HCT116 (cell line): Measurements from ENCODE around the gene FLVCR2. TPM values are rescaled to one million over a fixed set of nuclear protein-coding genes. Genes with fewer than 3 reads are reported as not detected.

ENCODE experiments used
- ATAC-seq: fragments of 200-7000 bp; cut with Tn5 transposase; 2 replicates; pipeline ENCODE4 v1.9.1; 2020; ENCODE audit warnings: mild to moderate bottlenecking, moderate library complexity
- BruUV-seq: library from RNA; stranded (reverse); fragments of 400-500 nt; replicated peaks from 2 replicates; lab custom pipeline; 2021; lab: Mats Ljungman, UMichigan
- CTCF ChIA-PET: fragments of 300-600 bp; sonication (Branson Sonifier 250); formaldehyde crosslinking; loops from one replicate; lab custom pipeline; 2021; ENCODE audit warnings: antibody characterized with exemption; lab: Charles Lee
- POLR2A ChIA-PET: fragments of 300-600, 350-600 bp; sonication (Branson Sonifier 250); formaldehyde crosslinking; loops from one replicate; lab custom pipeline; 2021; ENCODE audit warnings: antibody characterized with exemption; lab: Charles Lee
- RAD21 ChIA-PET, 2 experiments: fragments of 300-600 bp; sonication (Branson Sonifier 250); formaldehyde crosslinking; loops; one replicate each; lab custom pipeline; 2023; ENCODE audit warnings: low total read pairs in 2 of 2; ENCODE audit not compliant: uncharacterized antibody in 2 of 2, unreplicated experiment in 2 of 2, low non-redundant PET in 1 of 2; lab: Charles Lee
- DNase-seq: peaks from one replicate; pipeline ENCODE4 v3.0.0-alpha.2; 2010; ENCODE audit warnings: low read depth, low spot score
- H2AFZ ChIP-seq: fragments of 200-600 bp; shearing (Covaris generic), sonication (generic); 2 replicates; pipeline ENCODE4 v1.6.1; 2017; ENCODE audit warnings: low read depth, mixed run types, mixed read lengths, antibody characterized with exemption, low read length; ENCODE audit not compliant: poor library complexity, severe bottlenecking
- H3K27ac ChIP-seq: 2 replicates; pipeline ENCODE4 v1.5.1; 2012; ENCODE audit warnings: low read depth, low read length
- H3K27me3 ChIP-seq: fragments of 200-600 bp; sonication (generic); 2 replicates; pipeline ENCODE4 v1.6.1; 2016; ENCODE audit warnings: mixed run types, low read length, mixed read lengths; ENCODE audit not compliant: insufficient read depth
- H3K36me3 ChIP-seq, 2 experiments: fragments of 200-500 bp in 1 of 2; fragments of 200-600 bp in 1 of 2; sonication (Bioruptor generic) in 1 of 2; sonication (generic) in 1 of 2; 2 replicates each; pipeline versions ENCODE4 v1.5.1 to v1.6.1; 2014 to 2016; ENCODE audit warnings: low read length in 2 of 2, inconsistent platforms in 1 of 2, mixed read lengths in 1 of 2, mixed run types in 1 of 2; ENCODE audit not compliant: insufficient read depth in 2 of 2, control insufficient read depth in 1 of 2
- H3K4me1 ChIP-seq, 2 experiments: fragments of 200-600 bp in 1 of 2; sonication (generic) in 1 of 2; 2 replicates each; pipeline versions ENCODE4 v1.5.1 to v1.6.1; 2012 to 2017; ENCODE audit warnings: low read length in 2 of 2, inconsistent platforms in 1 of 2, mild to moderate bottlenecking in 1 of 2, mixed read lengths in 1 of 2, mixed run types in 1 of 2, moderate library complexity in 1 of 2; ENCODE audit not compliant: insufficient read depth in 2 of 2, control insufficient read depth in 1 of 2
- H3K4me2 ChIP-seq: fragments of 200-600 bp; sonication (generic); 2 replicates; pipeline ENCODE4 v1.6.1; 2017; ENCODE audit warnings: mixed run types, low read length, mixed read lengths
- H3K4me3 ChIP-seq, 2 experiments: fragments of 200-600 bp in 1 of 2; sonication (generic) in 1 of 2; replicated peaks in 1 of 2; 2 replicates each; pipeline ENCODE4 v1.5.1; 2011 to 2016; ENCODE audit warnings: low read length in 2 of 2, control low read depth in 1 of 2, low read depth in 1 of 2, mild to moderate bottlenecking in 1 of 2, mixed read lengths in 1 of 2, mixed run types in 1 of 2
- H3K79me2 ChIP-seq: fragments of 200-600 bp; sonication (generic); 2 replicates; pipeline ENCODE4 v1.6.1; 2017; ENCODE audit warnings: mild to moderate bottlenecking, mixed run types, low read length, moderate library complexity, mixed read lengths; ENCODE audit not compliant: insufficient read depth
- H3K9ac ChIP-seq: fragments of 200-600 bp; sonication (generic); 2 replicates; pipeline ENCODE4 v1.6.1; 2016; ENCODE audit warnings: low read length, mixed read lengths
- H3K9me2 ChIP-seq: fragments of 200-600 bp; sonication (generic), shearing (Covaris generic); 2 replicates; pipeline ENCODE4 v1.6.1; 2017; ENCODE audit warnings: mixed run types, mild to moderate bottlenecking, moderate library complexity; ENCODE audit not compliant: insufficient read depth
- H3K9me3 ChIP-seq, 2 experiments: fragments of 200-500 bp in 1 of 2; fragments of 200-600 bp in 1 of 2; sonication (Bioruptor generic) in 1 of 2; sonication (generic) in 1 of 2; 2 replicates each; pipeline ENCODE4 v1.6.1; 2014 to 2017; ENCODE audit warnings: low read length in 2 of 2, mixed read lengths in 2 of 2, inconsistent platforms in 1 of 2, low read depth in 1 of 2, mild to moderate bottlenecking in 1 of 2, mixed run types in 1 of 2, moderate library complexity in 1 of 2; ENCODE audit not compliant: control insufficient read depth in 1 of 2, insufficient read depth in 1 of 2
- H4K20me1 ChIP-seq: fragments of 200-600 bp; sonication (generic), shearing (Covaris generic); 2 replicates; pipeline ENCODE4 v1.6.1; 2017; ENCODE audit warnings: mixed run types, mild to moderate bottlenecking, moderate library complexity; ENCODE audit not compliant: insufficient read depth
- CBX3 ChIP-seq: IDR thresholded peaks from 2 replicates; pipeline ENCODE4 v1.6.1; 2012; ENCODE audit warnings: low read depth
- CEBPB ChIP-seq: IDR thresholded peaks from 2 replicates; pipeline ENCODE4 v1.6.1; 2012; ENCODE audit warnings: low read depth
- ELF1 ChIP-seq: IDR thresholded peaks from 2 replicates; pipeline ENCODE4 v1.6.1; 2012; ENCODE audit warnings: low read depth, borderline replicate concordance
- EZH2 ChIP-seq: fragments of 200-600 bp; sonication (generic); IDR thresholded peaks from 2 replicates; pipeline ENCODE4 v1.6.1; 2017; ENCODE audit warnings: antibody characterized with exemption, mixed run types
- FOSL1 ChIP-seq: IDR thresholded peaks from 2 replicates; pipeline ENCODE4 v1.6.1; 2012; ENCODE audit warnings: low read depth
- JUND ChIP-seq: IDR thresholded peaks from 2 replicates; pipeline ENCODE4 v1.6.1; 2012
- MAX ChIP-seq: IDR thresholded peaks from 2 replicates; pipeline ENCODE4 v1.6.1; 2012
- POLR2A ChIP-seq: IDR thresholded peaks from 2 replicates; pipeline ENCODE4 v1.7.0; 2011; ENCODE audit warnings: borderline replicate concordance; ENCODE audit not compliant: insufficient read depth, insufficient read length; ENCODE audit errors: extremely low read depth
- POLR2AphosphoS5 ChIP-seq: IDR thresholded peaks from 2 replicates; pipeline ENCODE4 v1.6.1; 2011; ENCODE audit warnings: mild to moderate bottlenecking, low read depth, low read length, moderate library complexity
- SIN3A ChIP-seq: IDR thresholded peaks from 2 replicates; pipeline ENCODE4 v1.6.1; 2012; ENCODE audit warnings: low read depth
- SP1 ChIP-seq: IDR thresholded peaks from 2 replicates; pipeline ENCODE4 v1.6.1; 2012; ENCODE audit warnings: low read depth
- YY1 ChIP-seq: IDR thresholded peaks from 2 replicates; pipeline ENCODE4 v1.6.1; 2011; ENCODE audit warnings: low read length, low read depth, moderate library complexity, mild to moderate bottlenecking; ENCODE audit not compliant: insufficient replicate concordance; ENCODE audit errors: extremely low read depth
- ZFX ChIP-seq: fragments of 450-650 bp; IDR thresholded peaks from 2 replicates; pipeline ENCODE4 v1.6.1; 2017
- ZNF274 ChIP-seq: fragments of 200-500 bp; sonication (Bioruptor generic); IDR thresholded peaks from 2 replicates; pipeline ENCODE4 v1.6.1; 2014; ENCODE audit warnings: mild to moderate bottlenecking, low read depth, low read length, inconsistent platforms
- intact Hi-C: fragments of 100-400 bp; cut with micrococcal nuclease; formaldehyde crosslinking; loops from 2 replicates; pipeline ENCODE4 v1.10.0; 2022
- total RNA-seq: library from RNA; stranded (reverse); gene quantifications from one replicate; pipeline ENCODE4 v1.2.1, GENCODE V29; 2021; ENCODE audit not compliant: unreplicated experiment
- TF ChIP-seq, protein P1 (sequence below): IDR thresholded peaks from 2 replicates; pipeline ENCODE4 v1.6.1; 2011; ENCODE audit warnings: mild to moderate bottlenecking, low read length, moderate library complexity; ENCODE audit not compliant: insufficient replicate concordance; ENCODE audit errors: extremely low read depth
- TF ChIP-seq, protein P2 (sequence below): IDR thresholded peaks from 2 replicates; pipeline ENCODE4 v1.6.1; 2012; ENCODE audit warnings: low read depth

FLVCR2 gene
- total RNA-seq, 1 experiment from 2014 or later, result 0.84 TPM

DNA sequence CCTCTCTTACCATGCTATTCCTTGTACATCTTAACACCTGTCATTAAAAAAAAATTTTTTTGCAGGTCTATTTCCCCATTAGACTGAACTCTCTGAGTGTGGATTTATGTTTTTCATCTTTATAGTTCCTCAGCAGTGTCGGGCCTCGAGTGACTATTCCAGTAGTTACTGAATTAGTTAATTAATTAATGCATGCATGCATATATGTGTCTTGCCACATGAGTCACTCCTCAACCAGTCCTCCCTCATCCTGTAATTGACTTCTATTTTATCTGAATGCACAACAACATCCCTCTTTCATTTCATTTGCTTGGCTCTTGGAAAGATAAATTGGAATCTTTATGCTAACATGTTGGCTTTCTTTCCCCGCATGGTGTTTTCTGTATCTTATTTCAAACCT, 46.6 kb downstream of the FLVCR2 start:
- intact Hi-C loops, result no loop called here
- RAD21 ChIA-PET, result no interaction called here
- no TSS peak for BruUV-seq

More for the DNA sequence above, 46.6 kb downstream of the FLVCR2 start:
- Histone ChIP-seq H3K4me1 (no peaks in the 10 kb centered on the region), H3K4me3 (no peak overlapping the region), H3K9me2 (no peaks in the 10 kb centered on the region), H3K4me2 (no peak overlapping the region), H4K20me1 (no peaks in the 10 kb centered on the region)
- DNase-seq (no peak), ATAC-seq (no peak)
- TF ChIP-seq, protein P1, sequence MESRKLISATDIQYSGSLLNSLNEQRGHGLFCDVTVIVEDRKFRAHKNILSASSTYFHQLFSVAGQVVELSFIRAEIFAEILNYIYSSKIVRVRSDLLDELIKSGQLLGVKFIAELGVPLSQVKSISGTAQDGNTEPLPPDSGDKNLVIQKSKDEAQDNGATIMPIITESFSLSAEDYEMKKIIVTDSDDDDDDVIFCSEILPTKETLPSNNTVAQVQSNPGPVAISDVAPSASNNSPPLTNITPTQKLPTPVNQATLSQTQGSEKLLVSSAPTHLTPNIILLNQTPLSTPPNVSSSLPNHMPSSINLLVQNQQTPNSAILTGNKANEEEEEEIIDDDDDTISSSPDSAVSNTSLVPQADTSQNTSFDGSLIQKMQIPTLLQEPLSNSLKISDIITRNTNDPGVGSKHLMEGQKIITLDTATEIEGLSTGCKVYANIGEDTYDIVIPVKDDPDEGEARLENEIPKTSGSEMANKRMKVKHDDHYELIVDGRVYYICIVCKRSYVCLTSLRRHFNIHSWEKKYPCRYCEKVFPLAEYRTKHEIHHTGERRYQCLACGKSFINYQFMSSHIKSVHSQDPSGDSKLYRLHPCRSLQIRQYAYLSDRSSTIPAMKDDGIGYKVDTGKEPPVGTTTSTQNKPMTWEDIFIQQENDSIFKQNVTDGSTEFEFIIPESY, result no peak
- no peak for TF ChIP-seq CBX3
- no peak for TF ChIP-seq ZNF274
- TF ChIP-seq, protein P2, sequence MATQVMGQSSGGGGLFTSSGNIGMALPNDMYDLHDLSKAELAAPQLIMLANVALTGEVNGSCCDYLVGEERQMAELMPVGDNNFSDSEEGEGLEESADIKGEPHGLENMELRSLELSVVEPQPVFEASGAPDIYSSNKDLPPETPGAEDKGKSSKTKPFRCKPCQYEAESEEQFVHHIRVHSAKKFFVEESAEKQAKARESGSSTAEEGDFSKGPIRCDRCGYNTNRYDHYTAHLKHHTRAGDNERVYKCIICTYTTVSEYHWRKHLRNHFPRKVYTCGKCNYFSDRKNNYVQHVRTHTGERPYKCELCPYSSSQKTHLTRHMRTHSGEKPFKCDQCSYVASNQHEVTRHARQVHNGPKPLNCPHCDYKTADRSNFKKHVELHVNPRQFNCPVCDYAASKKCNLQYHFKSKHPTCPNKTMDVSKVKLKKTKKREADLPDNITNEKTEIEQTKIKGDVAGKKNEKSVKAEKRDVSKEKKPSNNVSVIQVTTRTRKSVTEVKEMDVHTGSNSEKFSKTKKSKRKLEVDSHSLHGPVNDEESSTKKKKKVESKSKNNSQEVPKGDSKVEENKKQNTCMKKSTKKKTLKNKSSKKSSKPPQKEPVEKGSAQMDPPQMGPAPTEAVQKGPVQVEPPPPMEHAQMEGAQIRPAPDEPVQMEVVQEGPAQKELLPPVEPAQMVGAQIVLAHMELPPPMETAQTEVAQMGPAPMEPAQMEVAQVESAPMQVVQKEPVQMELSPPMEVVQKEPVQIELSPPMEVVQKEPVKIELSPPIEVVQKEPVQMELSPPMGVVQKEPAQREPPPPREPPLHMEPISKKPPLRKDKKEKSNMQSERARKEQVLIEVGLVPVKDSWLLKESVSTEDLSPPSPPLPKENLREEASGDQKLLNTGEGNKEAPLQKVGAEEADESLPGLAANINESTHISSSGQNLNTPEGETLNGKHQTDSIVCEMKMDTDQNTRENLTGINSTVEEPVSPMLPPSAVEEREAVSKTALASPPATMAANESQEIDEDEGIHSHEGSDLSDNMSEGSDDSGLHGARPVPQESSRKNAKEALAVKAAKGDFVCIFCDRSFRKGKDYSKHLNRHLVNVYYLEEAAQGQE, result no peak
- no peak for TF ChIP-seq POLR2AphosphoS5
- no peak for TF ChIP-seq EZH2
- TF ChIP-seq SP1, result no peak
- no peak for TF ChIP-seq CEBPB
- TF ChIP-seq SIN3A, result no peak
- no peak for TF ChIP-seq FOSL1
- TF ChIP-seq POLR2A, result no peak
- no peak for TF ChIP-seq YY1
- TF ChIP-seq ELF1, result no peak
- TF ChIP-seq JUND, result no peak
- no peak for TF ChIP-seq MAX
- no peak for TF ChIP-seq ZFX
- TF ChIP-seq, all 23 proteins: peak for 0
- no peaks in the 10 kb centered on the region for H3K9me3 ChIP-seq
- H2AFZ ChIP-seq, result no peak overlapping the region
- ChIA-PET CTCF (no interaction called here), POLR2A (no interaction called here)
- no peaks in the 10 kb centered on the region for H3K27me3 ChIP-seq
- no peak overlapping the region for H3K27ac ChIP-seq
- no peak overlapping the region for H3K9ac ChIP-seq
- no peaks in the 10 kb centered on the region for H3K79me2 ChIP-seq
- H3K36me3 ChIP-seq, result no peaks in the 10 kb centered on the region
